Fibroblast of lung (primary cell): ENCODE measurements around the gene HABP2. TPM values are rescaled to one million over a fixed set of nuclear protein-coding genes. Genes with fewer than 3 reads are reported as not detected.

ENCODE experiments used
- DNase-seq, 2 donors: peaks; one replicate each; pipeline versions ENCODE4 v3.0.0 to v3.0.0-alpha.2; 2010; ENCODE audit warnings: low read depth in 2 of 2
- H2AFZ ChIP-seq: 2 replicates; pipeline ENCODE4 v1.5.1; 2012; ENCODE audit warnings: low read length, control low read depth, inconsistent platforms
- H3K27ac ChIP-seq: 2 replicates; pipeline ENCODE4 v1.5.1; 2011; ENCODE audit warnings: low read length, control low read depth; ENCODE audit not compliant: insufficient read depth
- H3K27me3 ChIP-seq: 2 replicates; pipeline ENCODE4 v1.5.1; 2011; ENCODE audit warnings: mild to moderate bottlenecking, low read length; ENCODE audit not compliant: control insufficient read depth, insufficient read depth
- H3K36me3 ChIP-seq: 2 replicates; pipeline ENCODE4 v1.5.1; 2011; ENCODE audit warnings: low read length; ENCODE audit not compliant: control insufficient read depth, insufficient read depth
- H3K4me1 ChIP-seq: 2 replicates; pipeline ENCODE4 v1.5.1; 2011; ENCODE audit warnings: low read length; ENCODE audit not compliant: control insufficient read depth, insufficient read depth; ENCODE audit errors: extremely low read depth
- H3K4me2 ChIP-seq: 2 replicates; pipeline ENCODE4 v1.5.1; 2011; ENCODE audit warnings: low read length, control low read depth; ENCODE audit not compliant: insufficient read depth; ENCODE audit errors: extremely low read depth
- H3K4me3 ChIP-seq, 4 experiments: fragments of 200-600 bp in 1 of 4; sonication (generic) in 1 of 4; replicated peaks in 1 of 4; 2 replicates each; pipeline ENCODE4 v1.5.1; 2011 to 2016; ENCODE audit warnings: low read length in 4 of 4, low read depth in 3 of 4, mild to moderate bottlenecking in 3 of 4, control low read depth in 2 of 4, inconsistent platforms in 1 of 4, mixed read lengths in 1 of 4; ENCODE audit not compliant: insufficient read depth in 1 of 4; ENCODE audit errors: control extremely low read depth in 1 of 4
- H3K79me2 ChIP-seq: 2 replicates; pipeline ENCODE4 v1.5.1; 2012; ENCODE audit warnings: mild to moderate bottlenecking, low read length, inconsistent platforms; ENCODE audit not compliant: control insufficient read depth, insufficient read depth
- H3K9ac ChIP-seq: 2 replicates; pipeline ENCODE4 v1.5.1; 2011; ENCODE audit warnings: mild to moderate bottlenecking, low read length, control low read depth; ENCODE audit not compliant: insufficient read depth
- H3K9me3 ChIP-seq: 2 replicates; pipeline ENCODE4 v1.5.1; 2012; ENCODE audit warnings: low read depth, low read length; ENCODE audit not compliant: control insufficient read depth, insufficient read depth
- H4K20me1 ChIP-seq: 2 replicates; pipeline ENCODE4 v1.5.1; 2011; ENCODE audit warnings: low read length; ENCODE audit not compliant: control insufficient read depth, insufficient read depth; ENCODE audit errors: extremely low read depth
- EZH2 ChIP-seq: IDR thresholded peaks from 2 replicates; pipeline ENCODE4 v1.5.1; 2012; ENCODE audit warnings: low read length, control low read depth, mild to moderate bottlenecking; ENCODE audit errors: missing control alignments
- polyA plus RNA-seq, 2 donors: library from polyadenylated mRNA; depleted of rRNA in 1 of 2; stranded (reverse) in 1 of 2; unstranded in 1 of 2; fragments of >200 nt; gene quantifications; 2 replicates each; pipeline ENCODE4 v1.2.1, GENCODE V29; 2011 to 2012; ENCODE audit warnings: missing spikeins in 1 of 2
- total RNA-seq: library from RNA; depleted of rRNA; stranded (reverse); fragments of >200 nt; gene quantifications from 2 replicates; pipeline ENCODE4 v1.2.1, GENCODE V29; 2014
- TF ChIP-seq, protein P1 (sequence below), 2 donors: IDR thresholded peaks in 1 of 2; conservative IDR thresholded peaks in 1 of 2; 1 replicate in 1 of 2; 2 replicates in 1 of 2; pipeline ENCODE4 v1.5.1; 2011 to 2012; ENCODE audit warnings: low read length in 2 of 2, control low read depth in 1 of 2, inconsistent platforms in 1 of 2, low read depth in 1 of 2, mild to moderate bottlenecking in 1 of 2

Gene HABP2
- total and polyA plus RNA-seq, 2 donors (not counting 1 experiment from before 2014, with no cell fraction given), result not detected

GRCh38 chr10:113547426-113547825 lies 5.4 kb upstream of the HABP2 start:
- TF ChIP-seq, protein P1, sequence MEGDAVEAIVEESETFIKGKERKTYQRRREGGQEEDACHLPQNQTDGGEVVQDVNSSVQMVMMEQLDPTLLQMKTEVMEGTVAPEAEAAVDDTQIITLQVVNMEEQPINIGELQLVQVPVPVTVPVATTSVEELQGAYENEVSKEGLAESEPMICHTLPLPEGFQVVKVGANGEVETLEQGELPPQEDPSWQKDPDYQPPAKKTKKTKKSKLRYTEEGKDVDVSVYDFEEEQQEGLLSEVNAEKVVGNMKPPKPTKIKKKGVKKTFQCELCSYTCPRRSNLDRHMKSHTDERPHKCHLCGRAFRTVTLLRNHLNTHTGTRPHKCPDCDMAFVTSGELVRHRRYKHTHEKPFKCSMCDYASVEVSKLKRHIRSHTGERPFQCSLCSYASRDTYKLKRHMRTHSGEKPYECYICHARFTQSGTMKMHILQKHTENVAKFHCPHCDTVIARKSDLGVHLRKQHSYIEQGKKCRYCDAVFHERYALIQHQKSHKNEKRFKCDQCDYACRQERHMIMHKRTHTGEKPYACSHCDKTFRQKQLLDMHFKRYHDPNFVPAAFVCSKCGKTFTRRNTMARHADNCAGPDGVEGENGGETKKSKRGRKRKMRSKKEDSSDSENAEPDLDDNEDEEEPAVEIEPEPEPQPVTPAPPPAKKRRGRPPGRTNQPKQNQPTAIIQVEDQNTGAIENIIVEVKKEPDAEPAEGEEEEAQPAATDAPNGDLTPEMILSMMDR (conservative IDR thresholded peaks at IDR 0.05 in 1 of 2, IDR thresholded peaks at IDR 0.05 in 1 of 2; ENCODE audit: low read depth in 1 of 2, low read length in 2 of 2), result no peak
- TF ChIP-seq EZH2, result no peak
- Histone ChIP-seq H3K9ac (no peak overlapping the region), H3K4me3 (no peak overlapping the region), H3K4me2 (no peak overlapping the region), H3K79me2 (no peaks in the 10 kb centered on the region), H3K9me3 (no peaks in the 10 kb centered on the region), H3K27me3 (no peaks in the 10 kb centered on the region), H3K4me1 (no peaks in the 10 kb centered on the region), H4K20me1 (no peaks in the 10 kb centered on the region), H2AFZ (no peak overlapping the region), H3K36me3 (no peaks in the 10 kb centered on the region), H3K27ac (no peak overlapping the region)
- no peak for DNase-seq

DNA sequence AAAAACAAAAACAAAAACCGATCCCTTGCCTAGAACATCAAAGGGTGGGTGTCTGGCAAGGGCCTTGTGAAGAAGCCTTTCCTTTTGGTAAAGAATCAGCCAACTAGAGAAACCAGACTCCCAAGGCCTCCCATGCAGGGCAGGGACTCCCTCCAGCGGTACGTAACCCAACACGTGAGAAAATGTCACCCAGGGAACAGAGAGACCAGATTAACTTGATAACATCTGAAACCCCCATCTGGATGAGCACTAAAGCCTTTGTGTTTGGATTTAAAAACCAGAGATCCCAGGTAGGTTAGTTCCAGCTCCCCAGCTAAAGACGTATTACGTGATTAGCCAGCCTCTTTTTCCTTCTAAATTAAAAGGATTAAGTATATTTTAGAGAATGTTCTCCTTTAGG lies 3.0 kb upstream of the HABP2 start:
- Histone ChIP-seq H4K20me1 (no peaks in the 10 kb centered on the region), H3K79me2 (no peaks in the 10 kb centered on the region), H3K9me3 (no peaks in the 10 kb centered on the region), H3K4me2 (no peak overlapping the region), H3K4me3 (no peak overlapping the region), H2AFZ (no peak overlapping the region), H3K27ac (no peak overlapping the region), H3K27me3 (no peaks in the 10 kb centered on the region), H3K4me1 (no peaks in the 10 kb centered on the region), H3K36me3 (no peaks in the 10 kb centered on the region), H3K9ac (no peak overlapping the region)
- no peak for DNase-seq
- TF ChIP-seq, protein P1 (conservative IDR thresholded peaks at IDR 0.05 in 1 of 2, IDR thresholded peaks at IDR 0.05 in 1 of 2; ENCODE audit: low read depth in 1 of 2, low read length in 2 of 2), result no peak
- TF ChIP-seq EZH2, result no peak

GRCh38 chr10:113550365-113550764 lies 2.5 kb upstream of the HABP2 start:
- Histone ChIP-seq H3K9me3 (no peaks in the 10 kb centered on the region), H3K4me3 (no peak overlapping the region), H2AFZ (peak overlapping the region; percentile 55), H3K27me3 (no peaks in the 10 kb centered on the region), H3K36me3 (no peaks in the 10 kb centered on the region), H3K27ac (no peak overlapping the region), H4K20me1 (no peaks in the 10 kb centered on the region), H3K4me2 (no peak overlapping the region), H3K9ac (no peak overlapping the region), H3K79me2 (no peaks in the 10 kb centered on the region), H3K4me1 (no peaks in the 10 kb centered on the region)
- DNase-seq, result peak; percentile 28 to 61
- TF ChIP-seq, protein P1 (conservative IDR thresholded peaks at IDR 0.05 in 1 of 2, IDR thresholded peaks at IDR 0.05 in 1 of 2; ENCODE audit: low read depth in 1 of 2, low read length in 2 of 2), result no peak
- no peak for TF ChIP-seq EZH2
